GM19328 (cell line): ENCODE measurements around the gene INPP5B.

ENCODE experiments used
- ATAC-seq: cut with Tn5 transposase; IDR thresholded peaks from one replicate; pipeline ENCODE4 v1.9.1; 2021; ENCODE audit warnings: mild to moderate bottlenecking, moderate library complexity; ENCODE audit not compliant: unreplicated experiment

The INPP5B gene

DNA sequence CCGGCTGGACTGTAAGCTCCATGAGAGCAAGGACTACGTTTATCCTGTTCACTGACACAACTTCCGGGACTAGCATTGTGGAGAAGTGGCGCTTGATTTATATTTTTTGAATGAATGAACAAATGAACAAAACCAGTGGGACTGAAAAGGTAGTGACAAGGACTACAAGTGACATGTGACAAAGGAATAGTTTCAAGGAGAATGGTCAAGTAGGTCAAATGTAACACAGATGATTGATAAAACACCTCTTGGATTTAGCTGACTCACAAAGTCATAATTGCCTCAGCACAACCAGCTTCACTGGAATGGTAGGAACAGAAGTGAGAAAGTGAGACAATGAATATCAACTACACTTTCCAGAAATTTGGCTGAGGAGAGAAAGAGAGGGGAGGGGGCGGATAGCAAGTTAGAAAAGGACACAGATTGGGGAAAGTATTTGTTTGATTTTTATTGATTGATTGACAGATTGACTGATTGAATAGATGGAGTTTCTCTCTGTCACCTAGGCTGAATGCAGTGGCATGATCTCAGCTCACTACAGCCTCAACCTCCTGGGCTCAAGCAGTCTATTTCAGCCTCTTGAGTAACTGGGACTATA lies 101.7 kb downstream of the INPP5B start:
- no peak for ATAC-seq

GRCh38 chr1:37844536-37844935 lies 102.3 kb downstream of the INPP5B start:
- ATAC-seq: no peak

DNA sequence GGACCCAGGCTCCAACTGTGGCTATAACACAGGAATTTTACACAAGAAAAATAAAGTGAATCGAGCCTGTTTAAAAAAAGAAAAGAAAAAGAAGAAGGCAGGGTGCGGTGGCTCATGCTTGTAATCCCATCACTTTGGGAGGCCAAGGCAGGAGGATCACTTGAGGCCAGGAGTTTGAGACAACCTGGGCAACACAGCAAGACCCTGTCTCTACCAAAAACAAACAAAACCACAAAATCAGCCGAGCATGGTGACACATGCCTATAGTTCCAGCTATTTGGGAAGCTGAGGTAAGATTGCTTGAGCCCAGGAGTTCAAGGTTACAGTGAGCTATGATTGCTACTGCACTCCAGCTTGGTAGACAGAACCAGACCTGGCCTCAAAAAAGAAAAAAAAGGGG lies 105.2 kb downstream of the INPP5B start:
- no peak for ATAC-seq

DNA sequence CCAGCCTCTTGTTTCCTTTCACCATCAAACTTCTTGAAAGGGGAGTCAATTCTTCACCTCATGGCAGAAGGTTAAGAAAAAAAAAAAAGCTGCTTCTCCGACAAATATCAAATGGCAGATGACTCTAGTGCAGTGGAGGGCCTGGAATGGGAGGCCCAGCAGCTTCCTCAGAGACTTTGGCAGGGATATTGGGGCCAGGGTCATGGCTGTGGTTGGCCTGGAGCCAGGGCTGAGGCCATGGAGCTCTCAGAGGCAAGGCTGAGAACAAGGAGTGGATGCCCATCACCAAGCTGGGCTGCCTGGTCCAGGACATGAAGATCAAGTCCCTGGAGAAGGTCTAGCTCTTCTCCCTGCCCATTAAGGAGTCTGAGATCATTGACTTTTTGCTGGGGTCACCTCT lies 106.1 kb downstream of the INPP5B start:
- ATAC-seq: no peak

DNA sequence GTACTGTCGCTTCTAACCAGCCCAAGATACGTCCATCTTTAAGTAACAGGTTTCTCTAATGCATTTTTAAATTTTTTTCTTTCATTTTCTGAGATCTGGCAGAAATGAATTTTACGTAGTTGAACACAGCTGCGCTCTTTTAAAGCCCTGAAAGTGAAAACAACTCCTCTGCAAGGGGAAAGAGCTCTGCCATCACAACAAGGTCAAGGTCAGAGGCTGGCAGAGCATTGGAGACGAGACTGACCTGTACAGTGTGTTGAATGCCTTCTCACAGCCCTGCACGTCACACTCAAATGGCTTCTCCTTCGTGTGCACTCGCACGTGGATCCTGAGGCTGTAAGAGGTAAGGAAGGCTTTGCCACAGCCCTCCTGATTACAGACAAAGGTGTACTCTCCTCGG lies 107.2 kb downstream of the INPP5B start:
- ATAC-seq: no peak

DNA sequence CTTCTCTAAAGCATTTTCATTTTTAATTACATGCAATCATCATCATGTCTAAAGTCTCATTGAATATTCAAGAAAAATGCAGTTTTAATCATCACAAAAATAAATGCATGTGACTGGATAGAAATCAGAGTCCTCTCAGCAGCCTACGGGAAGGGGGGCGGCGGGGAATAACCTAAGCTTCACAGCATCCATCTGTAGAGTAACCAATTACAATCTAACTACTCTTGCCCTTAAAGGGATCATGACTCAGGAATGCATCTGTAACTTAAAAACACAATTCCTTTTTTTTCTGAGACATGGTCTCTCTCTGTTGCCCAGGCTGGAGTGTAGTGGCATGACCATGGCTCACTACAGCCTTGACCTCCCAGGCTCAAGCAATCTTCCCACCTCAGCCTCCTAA lies 110.1 kb downstream of the INPP5B start:
- ATAC-seq: no peak

DNA sequence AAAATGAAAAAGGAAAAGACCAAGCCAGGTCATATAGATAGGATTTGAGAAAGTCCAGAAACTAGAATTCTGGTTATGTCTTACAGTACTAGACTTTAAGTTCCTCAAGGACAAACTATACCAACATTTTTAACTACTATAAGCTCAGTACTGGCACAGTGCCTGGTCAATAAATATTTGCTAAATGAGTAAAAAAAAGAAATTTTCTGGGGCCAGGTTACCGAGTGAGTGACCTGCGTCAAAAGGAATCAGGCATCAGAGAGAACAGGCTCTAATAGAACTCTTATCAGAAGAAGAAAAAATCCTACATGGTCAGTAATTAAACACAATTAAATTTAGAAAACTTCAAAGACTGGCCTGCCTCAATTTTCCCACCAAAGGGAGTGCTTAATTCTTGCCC lies 115.0 kb downstream of the INPP5B start:
- no peak for ATAC-seq

DNA sequence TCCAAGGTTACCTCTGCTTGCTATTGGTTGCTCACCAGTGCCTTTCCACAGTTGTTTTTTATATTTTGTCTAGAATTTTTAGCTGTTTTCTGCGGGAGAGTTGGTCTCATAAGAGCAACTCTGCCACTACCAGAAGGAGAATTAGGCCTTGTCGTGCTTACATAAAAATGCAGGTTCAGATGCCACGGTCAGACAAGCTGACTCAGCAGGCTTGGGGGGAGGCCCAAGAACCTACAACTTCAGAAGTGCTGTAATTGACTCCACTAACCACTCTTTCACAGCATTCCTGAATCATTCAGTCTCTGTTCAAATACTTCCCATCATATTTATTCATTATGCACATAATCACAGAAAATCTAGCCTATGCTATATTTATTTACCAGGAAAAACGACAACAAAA lies 115.7 kb downstream of the INPP5B start:
- ATAC-seq: no peak

DNA sequence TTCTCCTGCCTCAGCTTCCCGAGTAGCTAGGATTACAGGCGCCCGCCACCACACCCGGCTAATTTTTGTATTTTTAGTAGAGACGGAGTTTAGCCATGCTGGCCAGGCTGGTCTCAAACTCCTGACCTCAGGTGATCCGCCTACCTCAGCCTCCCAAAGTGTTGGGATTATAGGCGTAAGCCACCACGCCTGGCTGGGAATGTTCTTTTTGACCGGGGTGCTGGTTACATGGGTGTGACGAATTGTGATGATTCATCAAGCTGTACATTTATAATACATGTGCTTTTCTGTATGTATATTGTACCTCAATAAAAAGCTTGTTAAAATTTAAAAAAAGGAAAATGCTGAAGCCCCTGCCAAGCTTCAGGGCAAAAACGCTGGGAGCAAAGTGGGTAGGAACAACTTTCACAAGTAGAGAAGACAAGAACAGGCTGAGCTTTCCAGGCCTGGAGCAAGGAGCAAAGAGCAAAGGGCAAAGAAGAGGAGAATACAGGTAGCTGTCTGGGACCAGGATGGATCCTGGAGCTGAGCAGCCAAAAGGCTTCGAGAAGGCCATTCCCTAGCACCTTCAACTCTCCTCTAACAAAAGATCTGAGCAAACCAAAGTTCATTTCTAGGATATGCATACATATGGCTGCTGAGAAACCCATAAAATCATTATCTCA lies 118.3 kb downstream of the INPP5B start:
- no peak for ATAC-seq

DNA sequence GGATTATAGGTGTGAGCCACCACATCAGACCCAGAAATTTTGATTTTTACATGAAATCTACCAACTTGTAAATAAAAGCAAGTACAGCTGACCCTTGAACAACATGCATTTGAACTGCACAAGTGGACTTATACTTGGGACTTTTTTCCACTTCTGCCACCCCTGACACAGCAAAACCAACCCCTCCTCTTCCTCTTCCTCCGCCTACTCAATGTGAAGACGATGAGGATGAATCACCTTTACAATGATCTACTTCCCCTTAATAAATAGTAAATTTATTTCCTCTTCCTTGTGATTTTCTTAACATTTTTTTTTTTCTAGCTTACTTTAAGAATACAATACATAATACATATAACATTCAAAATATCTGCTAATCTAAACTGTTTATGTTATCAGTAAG lies 121.3 kb downstream of the INPP5B start:
- no peak for ATAC-seq

DNA sequence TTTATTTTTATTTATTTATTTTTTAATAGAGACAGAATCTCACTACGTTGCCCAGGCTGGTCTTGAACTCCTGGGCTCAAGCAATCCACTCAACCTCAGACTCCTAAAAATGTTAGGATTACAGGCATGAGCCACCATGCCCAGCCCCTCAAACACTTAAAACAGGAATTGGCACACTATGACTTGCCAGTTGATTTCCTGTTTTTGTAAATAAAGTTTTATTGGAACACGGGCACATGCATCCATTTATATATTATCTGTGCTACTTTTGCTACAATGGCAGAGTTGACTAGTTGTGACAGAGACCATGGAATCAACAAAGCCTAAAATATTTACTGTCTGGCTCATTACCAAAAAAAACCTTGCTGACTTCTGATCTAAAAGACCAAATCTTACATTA lies 122.9 kb downstream of the INPP5B start:
- ATAC-seq: no peak

GRCh38 chr1:37822906-37823815 lies 123.7 kb downstream of the INPP5B start:
- ATAC-seq: no peak

GRCh38 chr1:37821481-37821880 lies 125.4 kb downstream of the INPP5B start:
- ATAC-seq: no peak

- no peak for ATAC-seq
These were observed 129.4 kb downstream of the INPP5B start for GRCh38 chr1:37817481-37817880.

DNA sequence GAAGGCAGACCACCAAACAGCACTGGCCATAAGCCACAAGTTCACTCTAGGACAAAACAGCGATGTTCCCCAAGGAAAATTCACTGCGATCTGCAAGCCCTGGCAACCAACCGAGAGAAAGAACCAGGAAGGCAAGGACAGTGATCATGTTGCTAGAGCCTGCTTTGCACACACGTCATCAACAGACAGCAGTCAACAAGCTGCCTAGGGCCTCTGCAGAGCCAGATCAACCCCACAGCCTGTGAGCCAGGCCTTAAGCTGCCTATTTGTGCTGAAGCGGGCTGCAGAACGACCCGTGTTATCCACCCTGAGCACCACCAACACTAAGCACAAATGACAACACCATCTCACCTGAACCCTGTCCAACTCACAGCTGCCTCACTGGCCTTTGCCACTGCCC lies 132.6 kb downstream of the INPP5B start:
- ATAC-seq: no peak

DNA sequence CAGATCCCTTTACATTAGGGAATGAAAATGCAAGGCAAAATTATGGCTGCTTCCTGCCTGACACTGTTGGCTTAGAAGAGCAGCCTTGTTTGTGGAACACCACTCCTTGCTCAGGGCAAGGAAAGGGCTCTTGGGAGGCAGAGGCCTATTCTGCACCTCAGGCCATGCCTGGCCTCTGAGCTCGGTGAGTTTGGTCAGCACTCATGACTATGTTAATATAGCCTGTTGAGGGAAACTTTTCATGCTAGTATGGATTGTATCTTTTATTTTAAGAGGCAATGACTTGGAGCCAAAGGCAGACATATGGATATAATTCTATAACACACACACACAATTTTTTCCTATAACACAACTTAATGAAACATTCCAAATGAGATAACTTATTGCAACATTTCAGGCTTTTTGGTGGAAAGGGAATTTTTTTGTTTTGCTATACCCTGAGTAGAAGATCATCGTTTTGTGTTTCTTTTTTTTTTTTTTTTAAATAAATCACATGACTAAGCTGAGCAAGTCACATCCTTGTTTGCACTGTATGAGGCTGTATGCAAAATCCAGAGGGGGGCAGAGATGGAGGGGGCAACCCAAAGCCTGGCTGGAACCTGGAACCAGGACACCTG lies 133.2 kb downstream of the INPP5B start:
- ATAC-seq: no peak

DNA sequence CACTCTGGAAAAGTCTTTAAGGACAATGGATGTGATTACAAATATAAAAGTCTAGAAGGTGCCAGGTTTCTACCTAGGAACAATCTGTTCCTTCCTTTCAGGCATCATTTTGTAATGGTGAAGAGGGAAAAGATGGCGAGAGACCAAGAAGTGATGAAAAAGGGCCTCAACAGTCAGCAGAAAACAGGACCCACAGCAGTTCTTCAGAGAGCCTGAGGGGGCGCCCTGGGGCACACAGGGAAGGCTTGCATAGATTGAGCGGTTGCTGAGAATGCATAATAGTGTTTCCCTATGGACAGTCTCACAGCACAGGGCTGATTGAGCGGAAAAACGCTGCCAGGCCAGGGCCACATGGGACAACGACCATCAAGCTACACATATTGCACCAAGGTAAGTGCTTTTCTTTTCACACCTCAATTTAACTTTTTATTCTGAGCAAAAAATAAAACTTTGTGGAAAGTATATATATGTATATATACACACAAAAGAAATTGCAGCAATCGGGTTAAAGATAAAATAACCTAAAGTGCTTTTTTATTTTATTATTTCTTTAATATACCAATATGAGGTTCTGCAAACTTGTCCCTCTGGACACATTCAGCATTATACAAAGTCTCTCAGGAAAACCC lies 135.7 kb downstream of the INPP5B start:
- no peak for ATAC-seq
